K562 (cell line): ENCODE measurements around the gene TBX1. TPM values are rescaled to one million over a fixed set of nuclear protein-coding genes. Genes with fewer than 3 reads are reported as not detected.
A peak's percentile ranks its signal among the peaks of the same experiment; 100 is the strongest.

Experiments
- DMBX1 ChIP-seq: fragments of 250-450 bp; sonication (Bioruptor Pico); IDR thresholded peaks from 2 replicates; pipeline ENCODE4 v1.8.0; 2022; ENCODE audit warnings: inconsistent platforms, mild to moderate bottlenecking, moderate library complexity, borderline replicate concordance
- ETS2 ChIP-seq: IDR thresholded peaks from 2 replicates; pipeline ENCODE4 v1.6.1; 2016; ENCODE audit warnings: borderline replicate concordance, missing genetic modification characterization, mild to moderate bottlenecking, moderate library complexity, missing compliant biosample characterization; ENCODE audit not compliant: poor library complexity, severe bottlenecking
- GABPB1 ChIP-seq: sonication (generic); formaldehyde crosslinking; IDR thresholded peaks from 2 replicates; pipeline ENCODE4 v1.8.0; 2022; ENCODE audit warnings: mild to moderate bottlenecking, missing genetic modification reagents
- PATZ1 ChIP-seq: fragments of 250-450 bp; sonication (Bioruptor Pico); IDR thresholded peaks from 2 replicates; pipeline ENCODE4 v1.5.0; 2020; ENCODE audit warnings: mild to moderate bottlenecking, borderline replicate concordance
- PCBP1 ChIP-seq: fragments of 200-400 bp; formaldehyde crosslinking; IDR thresholded peaks from 2 replicates; pipeline ENCODE4 v1.6.1; 2018; ENCODE audit warnings: mild to moderate bottlenecking, low read depth, low read length; ENCODE audit not compliant: poor library complexity, severe bottlenecking
- PHF8 ChIP-seq: fragments of 200-600 bp; sonication (generic); IDR thresholded peaks from 2 replicates; pipeline ENCODE4 v1.6.1; 2012; ENCODE audit warnings: mixed run types, mild to moderate bottlenecking, inconsistent platforms, low read length, moderate library complexity, borderline replicate concordance
- POLR2A ChIP-seq: fragments of 450-650 bp; conservative IDR thresholded peaks from 2 replicates; pipeline ENCODE4 v1.6.1; 2016
- SETDB1 ChIP-seq: IDR thresholded peaks from one replicate; pipeline ENCODE4 v1.6.1; 2012; ENCODE audit warnings: low read length, control low read depth, inconsistent platforms
- TRIM25 ChIP-seq: fragments of 450-650 bp; IDR thresholded peaks from 2 replicates; pipeline ENCODE4 v1.7.0; 2016; ENCODE audit warnings: borderline replicate concordance
- USF2 ChIP-seq: sonication (generic); formaldehyde crosslinking; IDR thresholded peaks from 2 replicates; pipeline ENCODE4 v1.5.0; 2020; ENCODE audit warnings: missing genetic modification reagents
- ZNF75A ChIP-seq: fragments of 450-650 bp; formaldehyde crosslinking; IDR thresholded peaks from 2 replicates; pipeline ENCODE4 v1.4.0; 2020; ENCODE audit warnings: mild to moderate bottlenecking
- ZNF76 ChIP-seq: fragments of 250-450 bp; sonication (Bioruptor Pico); IDR thresholded peaks from 2 replicates; pipeline ENCODE4 v1.4.0; 2020; ENCODE audit warnings: mild to moderate bottlenecking, moderate library complexity, borderline replicate concordance
- polyA plus RNA-seq, 8 experiments: library from polyadenylated mRNA; depleted of rRNA in 4 of 8; stranded (reverse) in 5 of 8; unstranded in 3 of 8; fragments of >200 nt; fragmentation: Nextera tagmentation in 2 of 8; fragmentation: Illumina TruSeq in 1 of 8; extraction: Ambion mirVana in 2 of 8; extraction: Trizol in 1 of 8; gene quantifications; 2 replicates each; pipeline versions ENCODE4 v1.2.1 to v1.2.3, GENCODE V29; 2011 to 2014; ENCODE audit warnings: inconsistent platforms in 1 of 8, missing spikeins in 1 of 8
- total RNA-seq, 7 experiments: library from RNA; depleted of rRNA in 6 of 7; stranded (reverse); fragments of >200 nt in 6 of 7; fragmentation: Illumina TruSeq in 2 of 7; extraction: Trizol in 2 of 7; gene quantifications; 2 replicates each; pipeline versions ENCODE4 v1.2.1 to v1.2.3, GENCODE V29; 2011 to 2021; ENCODE audit warnings: low replicate concordance in 1 of 7

The TBX1 gene
- total and polyA plus RNA-seq, 9 of the 15 experiments (the other 6 are each of a cell fraction or from before 2014, with no cell fraction given): 0.07 to 35.0 (median 3.9) TPM

GRCh38 chr22:19764636-19765476, 4.3 kb downstream of the TBX1 start (continued):
- TF ChIP-seq TRIM25 (no peak), ZNF76 (CRISPR knock-in tag) (0 out of 2 replicates have a peak, but pooled peaks have one; percentile 44), POLR2A (no peak), SETDB1 (no peak), ZNF75A (CRISPR knock-in tag) (no peak), PHF8 (no peak), GABPB1 (CRISPR knock-in tag) (no peak), DMBX1 (0 out of 2 replicates have a peak, but pooled peaks have one; percentile 3), PCBP1 (no peak), PATZ1 (no peak), ETS2 (tag) (no peak), USF2 (CRISPR knock-in tag) (no peak)
